ENCODE data around the gene DNAI2.
A peak's percentile ranks its signal among the peaks of the same experiment; 100 is the strongest.

DNAI2 gene

DNA sequence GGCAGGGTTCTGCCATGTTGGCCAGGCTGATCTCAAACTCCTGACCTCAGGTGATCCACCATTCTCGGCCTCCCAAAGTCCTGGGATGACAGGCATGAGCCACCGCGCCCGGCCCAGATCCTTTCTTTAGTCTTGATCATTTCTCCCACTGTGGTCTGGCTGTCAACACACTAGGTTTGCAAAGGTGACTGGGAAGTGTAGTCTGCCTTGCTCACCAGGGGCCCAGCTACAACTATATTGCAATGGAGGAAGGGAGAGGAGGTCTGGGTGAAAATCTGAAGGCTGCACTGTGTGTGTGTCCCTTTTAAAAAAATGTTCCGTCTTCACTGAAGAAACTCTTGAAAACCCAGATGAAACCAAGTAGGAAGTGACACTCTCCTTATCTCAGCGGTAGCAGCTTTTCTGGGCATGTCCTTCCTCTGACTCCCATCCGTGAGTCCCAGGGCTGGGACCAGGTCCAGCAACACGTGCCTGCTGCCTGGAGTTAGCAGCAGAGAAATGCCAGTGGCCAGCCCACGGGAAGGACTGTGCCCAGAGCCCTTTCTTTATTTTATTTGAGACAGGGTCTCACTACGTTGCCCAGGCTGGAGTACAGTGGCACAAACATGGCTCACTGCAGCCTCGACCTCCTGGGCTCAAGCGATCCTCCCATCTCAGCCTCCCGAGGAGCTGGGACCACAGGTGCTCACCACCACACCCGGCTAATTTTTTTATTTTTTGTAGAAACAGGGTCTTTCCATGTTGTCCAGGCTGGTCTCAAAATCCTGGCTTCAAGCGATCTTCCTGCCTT, 34.1 kb downstream of the DNAI2 start:
- no CpG with 5 or more reads among the region's 15 CpGs for whole genome bisulfite sequencing, 2 donors (ENCODE audit: extremely low coverage in 2 of 2, insufficient read length in 2 of 2, insufficient replicate concordance in 1 of 2)
- H3K4me1 ChIP-seq (ENCODE audit: control insufficient read depth in 2 of 2, insufficient read depth in 1 of 2, low read depth in 1 of 2, low read length in 2 of 2), result peaks cover 0 to 2% of the 10 kb centered on the region in 2 donors
- H3K9ac ChIP-seq (ENCODE audit: low read depth, low read length, poor library complexity), result no peak overlapping the region
- H2BK15ac ChIP-seq (ENCODE audit: low read length), result no peak overlapping the region
- H2BK120ac ChIP-seq (ENCODE audit: low read depth, low read length), result no peak overlapping the region
- no peaks in the 10 kb centered on the region for H3K36me3 ChIP-seq (replicated peaks in 1 of 2; ENCODE audit: control insufficient read depth in 2 of 2, insufficient read depth in 2 of 2, low read length in 2 of 2)
- H3K9me3 ChIP-seq (replicated peaks in 1 of 2; ENCODE audit: control insufficient read depth in 2 of 2, insufficient read depth in 1 of 2, low read depth in 1 of 2, low read length in 2 of 2), result peaks cover 0 to 3% of the 10 kb centered on the region in 2 donors
- H3K4ac ChIP-seq (ENCODE audit: low read length), result no peak overlapping the region
- peaks cover 0 to 5% (median 0%) of the 10 kb centered on the region in 3 experiments for H3K27me3 ChIP-seq (ENCODE audit: control insufficient read depth in 3 of 3, insufficient read depth in 3 of 3, low read depth in 1 of 3, low read length in 3 of 3)
- no peak overlapping the region for H2AFZ ChIP-seq (ENCODE audit: low read length)
- H3K4me2 ChIP-seq (ENCODE audit: insufficient read depth, low read length, poor library complexity, severe bottlenecking), result no peak overlapping the region
- H2AK5ac ChIP-seq (ENCODE audit: low read depth, low read length), result no peak overlapping the region
- no peak overlapping the region for H4K91ac ChIP-seq (ENCODE audit: low read depth, low read length, poor library complexity)
- DNase-seq (ENCODE audit: low spot score), result no peak
- H3K14ac ChIP-seq (ENCODE audit: low read length), result no peak overlapping the region
- H2BK12ac ChIP-seq (ENCODE audit: low read length), result no peak overlapping the region
- H3K79me1 ChIP-seq (ENCODE audit: low read depth, low read length), result no peaks in the 10 kb centered on the region
- H3K23ac ChIP-seq (ENCODE audit: low read depth, low read length, poor library complexity), result no peak overlapping the region
- H3K4me3 ChIP-seq (ENCODE audit: low read length in 2 of 2), result no peak overlapping the region
- no peak overlapping the region for H2BK5ac ChIP-seq (ENCODE audit: low read length)
- H3K18ac ChIP-seq (ENCODE audit: low read length), result no peak overlapping the region
- no peak overlapping the region for H3K27ac ChIP-seq (replicated peaks; ENCODE audit: low read length)
- no peak overlapping the region for H4K8ac ChIP-seq (ENCODE audit: low read depth, low read length)

DNA sequence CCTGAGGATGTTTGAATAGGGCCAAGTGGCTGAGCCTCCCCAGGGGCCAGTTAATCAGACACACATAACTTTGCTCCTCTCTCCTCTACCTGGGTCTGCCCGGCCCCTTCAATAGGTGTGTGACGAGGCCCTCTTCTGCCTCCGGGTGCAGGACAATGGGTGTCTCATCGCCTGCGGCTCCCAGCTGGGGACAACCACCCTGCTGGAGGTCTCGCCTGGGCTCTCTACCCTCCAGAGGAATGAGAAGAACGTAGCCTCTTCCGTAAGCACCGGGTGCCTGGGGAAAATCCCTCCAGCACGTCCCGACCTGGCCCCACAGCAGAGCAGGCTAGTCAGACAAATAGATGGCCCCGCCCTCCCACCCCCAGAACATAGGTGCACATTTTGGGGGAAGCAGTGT, 35.9 kb downstream of the DNAI2 start:
- WGBS, 2 donors (ENCODE audit: extremely low coverage in 2 of 2, insufficient read length in 2 of 2, insufficient replicate concordance in 1 of 2), result no CpG with 5 or more reads among the region's 12 CpGs
- H4K8ac ChIP-seq (ENCODE audit: low read depth, low read length), result no peak overlapping the region
- peaks cover 0 to 18% (median 0%) of the 10 kb centered on the region in 3 experiments for H3K27me3 ChIP-seq (ENCODE audit: control insufficient read depth in 3 of 3, insufficient read depth in 3 of 3, low read depth in 1 of 3, low read length in 3 of 3)
- no peak overlapping the region for H2BK5ac ChIP-seq (ENCODE audit: low read length)
- no peak overlapping the region for H3K9ac ChIP-seq (ENCODE audit: low read depth, low read length, poor library complexity)
- H3K4me3 ChIP-seq (ENCODE audit: low read length in 2 of 2), result no peak overlapping the region
- DNase-seq (ENCODE audit: low spot score), result no peak
- H3K27ac ChIP-seq (replicated peaks; ENCODE audit: low read length), result no peak overlapping the region
- H3K4me1 ChIP-seq (ENCODE audit: control insufficient read depth in 2 of 2, insufficient read depth in 1 of 2, low read depth in 1 of 2, low read length in 2 of 2), result no peaks in the 10 kb centered on the region
- no peak overlapping the region for H2BK120ac ChIP-seq (ENCODE audit: low read depth, low read length)
- H2BK15ac ChIP-seq (ENCODE audit: low read length), result no peak overlapping the region
- H2AFZ ChIP-seq (ENCODE audit: low read length), result no peak overlapping the region
- no peak overlapping the region for H3K14ac ChIP-seq (ENCODE audit: low read length)
- no peak overlapping the region for H4K91ac ChIP-seq (ENCODE audit: low read depth, low read length, poor library complexity)
- H3K36me3 ChIP-seq (replicated peaks in 1 of 2; ENCODE audit: control insufficient read depth in 2 of 2, insufficient read depth in 2 of 2, low read length in 2 of 2), result no peaks in the 10 kb centered on the region
- no peak overlapping the region for H3K23ac ChIP-seq (ENCODE audit: low read depth, low read length, poor library complexity)
- peaks cover 0 to 3% of the 10 kb centered on the region in 2 donors for H3K9me3 ChIP-seq (replicated peaks in 1 of 2; ENCODE audit: control insufficient read depth in 2 of 2, insufficient read depth in 1 of 2, low read depth in 1 of 2, low read length in 2 of 2)
- H3K18ac ChIP-seq (ENCODE audit: low read length), result peak overlapping the region; percentile 64
- peak overlapping the region; percentile 58 for H2BK12ac ChIP-seq (ENCODE audit: low read length)
- no peaks in the 10 kb centered on the region for H3K79me1 ChIP-seq (ENCODE audit: low read depth, low read length)
- no peak overlapping the region for H3K4me2 ChIP-seq (ENCODE audit: insufficient read depth, low read length, poor library complexity, severe bottlenecking)
- no peak overlapping the region for H2AK5ac ChIP-seq (ENCODE audit: low read depth, low read length)
- no peak overlapping the region for H3K4ac ChIP-seq (ENCODE audit: low read length)

DNA sequence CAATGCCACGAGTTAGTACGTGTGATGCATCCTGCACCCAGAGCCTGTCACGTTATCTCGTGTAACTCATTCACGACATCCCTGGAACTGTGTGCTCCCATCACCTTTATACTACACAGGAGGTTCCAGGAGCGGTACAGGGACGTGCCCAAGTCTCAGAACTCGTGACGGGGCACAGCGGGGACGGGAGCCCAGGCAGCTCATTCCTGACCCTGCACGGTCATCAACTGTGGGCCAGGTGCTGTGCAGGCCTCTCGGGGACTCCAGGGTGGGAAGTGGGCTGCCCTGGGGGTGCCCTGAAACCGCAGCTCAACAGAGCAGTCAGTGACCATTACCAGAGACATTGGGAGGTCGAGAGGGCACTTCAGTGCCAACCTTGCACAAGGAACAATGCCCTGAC, 40.8 kb downstream of the DNAI2 start:
- H2BK5ac ChIP-seq (ENCODE audit: low read length), result no peak overlapping the region
- no peak overlapping the region for H4K8ac ChIP-seq (ENCODE audit: low read depth, low read length)
- H3K4ac ChIP-seq (ENCODE audit: low read length), result no peak overlapping the region
- H3K4me3 ChIP-seq (ENCODE audit: low read length in 2 of 2), result peak overlapping the region in 1 of 2 donors; percentile 12
- peaks cover 0 to 35% (median 2%) of the 10 kb centered on the region in 3 experiments for H3K27me3 ChIP-seq (ENCODE audit: control insufficient read depth in 3 of 3, insufficient read depth in 3 of 3, low read depth in 1 of 3, low read length in 3 of 3)
- H3K18ac ChIP-seq (ENCODE audit: low read length), result peak overlapping the region; percentile 31
- H4K91ac ChIP-seq (ENCODE audit: low read depth, low read length, poor library complexity), result no peak overlapping the region
- no peak overlapping the region for H2BK12ac ChIP-seq (ENCODE audit: low read length)
- no peak overlapping the region for H2BK120ac ChIP-seq (ENCODE audit: low read depth, low read length)
- H3K79me1 ChIP-seq (ENCODE audit: low read depth, low read length), result no peaks in the 10 kb centered on the region
- DNase-seq (ENCODE audit: low spot score), result no peak
- no CpG with 5 or more reads among the region's 15 CpGs for WGBS, 2 donors (ENCODE audit: extremely low coverage in 2 of 2, insufficient read length in 2 of 2, insufficient replicate concordance in 1 of 2)
- H2AK5ac ChIP-seq (ENCODE audit: low read depth, low read length), result peak overlapping the region; percentile 19
- H3K36me3 ChIP-seq (replicated peaks in 1 of 2; ENCODE audit: control insufficient read depth in 2 of 2, insufficient read depth in 2 of 2, low read length in 2 of 2), result no peaks in the 10 kb centered on the region
- H3K27ac ChIP-seq (replicated peaks; ENCODE audit: low read length), result no peak overlapping the region
- H3K4me1 ChIP-seq (ENCODE audit: control insufficient read depth in 2 of 2, insufficient read depth in 1 of 2, low read depth in 1 of 2, low read length in 2 of 2), result peaks cover 0 to 3% of the 10 kb centered on the region in 2 donors
- no peak overlapping the region for H3K9ac ChIP-seq (ENCODE audit: low read depth, low read length, poor library complexity)
- H2AFZ ChIP-seq (ENCODE audit: low read length), result no peak overlapping the region
- no peak overlapping the region for H3K23ac ChIP-seq (ENCODE audit: low read depth, low read length, poor library complexity)
- no peak overlapping the region for H2BK15ac ChIP-seq (ENCODE audit: low read length)
- H3K4me2 ChIP-seq (ENCODE audit: insufficient read depth, low read length, poor library complexity, severe bottlenecking), result no peak overlapping the region
- no peak overlapping the region for H3K14ac ChIP-seq (ENCODE audit: low read length)
- peaks cover 0 to 3% of the 10 kb centered on the region in 2 donors for H3K9me3 ChIP-seq (replicated peaks in 1 of 2; ENCODE audit: control insufficient read depth in 2 of 2, insufficient read depth in 1 of 2, low read depth in 1 of 2, low read length in 2 of 2)

DNA sequence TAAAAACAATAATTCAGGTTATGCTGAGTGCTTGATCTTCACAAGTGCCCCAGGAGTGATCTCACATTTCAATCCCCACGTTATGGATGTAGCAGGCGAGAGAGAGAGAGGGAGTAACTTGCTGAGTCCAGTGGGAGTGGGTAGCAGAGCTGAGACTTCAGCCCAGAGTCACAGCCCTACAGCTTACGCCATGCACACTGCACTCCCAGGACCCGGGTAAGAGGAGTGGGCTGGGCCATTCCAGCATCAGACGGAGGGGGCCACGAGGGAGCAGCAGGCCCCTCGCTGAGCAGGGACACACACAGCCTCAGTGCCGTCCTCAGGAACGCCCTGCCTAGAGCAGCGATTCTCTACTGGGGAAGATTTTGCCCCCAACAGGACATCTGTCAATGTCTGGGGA, 42.2 kb downstream of the DNAI2 start:
- peak overlapping the region; percentile 79 for H3K14ac ChIP-seq (ENCODE audit: low read length)
- H3K9ac ChIP-seq (ENCODE audit: low read depth, low read length, poor library complexity), result no peak overlapping the region
- H3K9me3 ChIP-seq (replicated peaks in 1 of 2; ENCODE audit: control insufficient read depth in 2 of 2, insufficient read depth in 1 of 2, low read depth in 1 of 2, low read length in 2 of 2), result peaks cover 0 to 3% of the 10 kb centered on the region in 2 donors
- no peak overlapping the region for H3K4me3 ChIP-seq (ENCODE audit: low read length in 2 of 2)
- no peak overlapping the region for H4K91ac ChIP-seq (ENCODE audit: low read depth, low read length, poor library complexity)
- no peak overlapping the region for H3K4me2 ChIP-seq (ENCODE audit: insufficient read depth, low read length, poor library complexity, severe bottlenecking)
- DNase-seq (ENCODE audit: low spot score), result no peak
- H3K4ac ChIP-seq (ENCODE audit: low read length), result no peak overlapping the region
- H2BK15ac ChIP-seq (ENCODE audit: low read length), result no peak overlapping the region
- H3K36me3 ChIP-seq (replicated peaks in 1 of 2; ENCODE audit: control insufficient read depth in 2 of 2, insufficient read depth in 2 of 2, low read length in 2 of 2), result no peaks in the 10 kb centered on the region
- peaks cover 0 to 42% (median 2%) of the 10 kb centered on the region in 3 experiments for H3K27me3 ChIP-seq (ENCODE audit: control insufficient read depth in 3 of 3, insufficient read depth in 3 of 3, low read depth in 1 of 3, low read length in 3 of 3)
- no peak overlapping the region for H4K8ac ChIP-seq (ENCODE audit: low read depth, low read length)
- H2BK12ac ChIP-seq (ENCODE audit: low read length), result no peak overlapping the region
- no peak overlapping the region for H2BK5ac ChIP-seq (ENCODE audit: low read length)
- peaks cover 0 to 3% of the 10 kb centered on the region in 2 donors for H3K4me1 ChIP-seq (ENCODE audit: control insufficient read depth in 2 of 2, insufficient read depth in 1 of 2, low read depth in 1 of 2, low read length in 2 of 2)
- H2AK5ac ChIP-seq (ENCODE audit: low read depth, low read length), result no peak overlapping the region
- H3K23ac ChIP-seq (ENCODE audit: low read depth, low read length, poor library complexity), result no peak overlapping the region
- H3K18ac ChIP-seq (ENCODE audit: low read length), result peak overlapping the region; percentile 86
- no peak overlapping the region for H3K27ac ChIP-seq (replicated peaks; ENCODE audit: low read length)
- WGBS, 2 donors (ENCODE audit: extremely low coverage in 2 of 2, insufficient read length in 2 of 2, insufficient replicate concordance in 1 of 2), result no CpG with 5 or more reads among the region's 10 CpGs
- H2BK120ac ChIP-seq (ENCODE audit: low read depth, low read length), result no peak overlapping the region
- no peaks in the 10 kb centered on the region for H3K79me1 ChIP-seq (ENCODE audit: low read depth, low read length)
- no peak overlapping the region for H2AFZ ChIP-seq (ENCODE audit: low read length)

Data from neuronal stem cell (in vitro differentiated cells).